Mucosa of descending colon (tissue), 3 donors: ENCODE data around the gene TTC9C. TPM values are rescaled to one million over a fixed set of nuclear protein-coding genes. Genes with fewer than 3 reads are reported as not detected.
A peak's percentile ranks its signal among the peaks of the same experiment; 100 is the strongest.
"Not testable (repeated sequence)": the region's sequence is repeated elsewhere in the genome, so short reads cannot be mapped to it uniquely, and the experiment has no call there.

ENCODE experiments used
- ATAC-seq: fragments of 200-7000 bp; cut with Tn5 transposase; one replicate; pipeline ENCODE4 v1.9.1; 2020; ENCODE audit warnings: mild to moderate bottlenecking, moderate library complexity
- DNase-seq, 3 donors: peaks; one replicate each; pipeline ENCODE4 v3.0.0-alpha.2; 2020
- H3K36me3 ChIP-seq: fragments of 200-600 bp; one replicate; pipeline ENCODE4 v1.8.0; 2021; ENCODE audit warnings: low read depth, mild to moderate bottlenecking
- H3K4me1 ChIP-seq: fragments of 200-600 bp; one replicate; pipeline ENCODE4 v1.8.0; 2021; ENCODE audit warnings: low read depth, mild to moderate bottlenecking
- H3K4me3 ChIP-seq: fragments of 200-600 bp; one replicate; pipeline ENCODE4 v1.8.0; 2021; ENCODE audit warnings: mild to moderate bottlenecking
- H3K9me3 ChIP-seq: fragments of 200-600 bp; one replicate; pipeline ENCODE4 v1.8.0; 2021; ENCODE audit warnings: mild to moderate bottlenecking
- intact Hi-C, 2 donors: fragments of 100-400 bp; cut with DNase I in 1 of 2; cut with micrococcal nuclease in 1 of 2; formaldehyde crosslinking; loops; one replicate each; pipeline versions ENCODE4 v1.11.0 to v1.11.1; 2022; cut with DNase I, micrococcal nuclease
- total RNA-seq, 3 donors: library from RNA; stranded (reverse); fragmentation: NEBNext Ultra II Directional in 2 of 3; extraction: Animal tissue kit (Norgen Biotek cat#: 25700) in 2 of 3; gene quantifications; one replicate each; pipeline versions ENCODE4 v1.2.1 to v1.2.4, GENCODE V29; 2021 to 2023
- TF ChIP-seq, protein P1 (sequence below): fragments of 200-600 bp; IDR thresholded peaks from one replicate; pipeline ENCODE4 v1.8.0; 2022; ENCODE audit warnings: antibody characterized with exemption, mild to moderate bottlenecking
- donor health status: DM: no; HTN: no; CAD: no; lungs with moderate emphysema.
- donor health status: DM: no; HTN: no; CAD: no.
- donor health status: DM: no; HTN: yes; CAD: no.

The TTC9C gene
- total RNA-seq, 3 donors from 2014 or later = 27.7 to 31.8 (median 29.3) TPM

DNA sequence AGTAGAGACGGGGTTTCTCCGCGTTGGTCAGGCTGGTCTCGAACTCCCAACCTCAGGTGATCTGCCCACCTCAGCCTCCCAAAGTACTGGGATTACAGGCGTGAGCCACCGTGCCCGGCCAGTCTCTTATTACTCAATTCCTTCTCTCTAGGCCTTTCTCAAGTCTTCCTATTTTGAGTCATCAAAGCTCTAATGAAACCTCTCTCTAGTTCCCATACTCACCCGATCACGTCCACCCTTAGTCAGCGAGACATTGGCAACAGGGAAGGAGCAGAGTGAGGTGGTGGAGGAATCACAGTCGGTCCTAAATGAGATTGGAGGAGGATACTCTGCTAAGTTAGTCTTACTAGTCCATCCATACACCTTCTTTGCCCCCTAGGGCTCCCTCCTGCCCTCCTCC lies 26.0 kb upstream of the TTC9C start:
- ATAC-seq (no peak), DNase-seq (peak in 1 of 3 donors; percentile 12)
- intact Hi-C loops = no loop called here
- no peaks in the 10 kb centered on the region for H3K9me3 ChIP-seq
- no peaks in the 10 kb centered on the region for H3K36me3 ChIP-seq
- TF ChIP-seq, protein P1, sequence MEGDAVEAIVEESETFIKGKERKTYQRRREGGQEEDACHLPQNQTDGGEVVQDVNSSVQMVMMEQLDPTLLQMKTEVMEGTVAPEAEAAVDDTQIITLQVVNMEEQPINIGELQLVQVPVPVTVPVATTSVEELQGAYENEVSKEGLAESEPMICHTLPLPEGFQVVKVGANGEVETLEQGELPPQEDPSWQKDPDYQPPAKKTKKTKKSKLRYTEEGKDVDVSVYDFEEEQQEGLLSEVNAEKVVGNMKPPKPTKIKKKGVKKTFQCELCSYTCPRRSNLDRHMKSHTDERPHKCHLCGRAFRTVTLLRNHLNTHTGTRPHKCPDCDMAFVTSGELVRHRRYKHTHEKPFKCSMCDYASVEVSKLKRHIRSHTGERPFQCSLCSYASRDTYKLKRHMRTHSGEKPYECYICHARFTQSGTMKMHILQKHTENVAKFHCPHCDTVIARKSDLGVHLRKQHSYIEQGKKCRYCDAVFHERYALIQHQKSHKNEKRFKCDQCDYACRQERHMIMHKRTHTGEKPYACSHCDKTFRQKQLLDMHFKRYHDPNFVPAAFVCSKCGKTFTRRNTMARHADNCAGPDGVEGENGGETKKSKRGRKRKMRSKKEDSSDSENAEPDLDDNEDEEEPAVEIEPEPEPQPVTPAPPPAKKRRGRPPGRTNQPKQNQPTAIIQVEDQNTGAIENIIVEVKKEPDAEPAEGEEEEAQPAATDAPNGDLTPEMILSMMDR = no peak
- peaks cover 16% of the 10 kb centered on the region for H3K4me1 ChIP-seq
- H3K4me3 ChIP-seq = no peak overlapping the region

DNA sequence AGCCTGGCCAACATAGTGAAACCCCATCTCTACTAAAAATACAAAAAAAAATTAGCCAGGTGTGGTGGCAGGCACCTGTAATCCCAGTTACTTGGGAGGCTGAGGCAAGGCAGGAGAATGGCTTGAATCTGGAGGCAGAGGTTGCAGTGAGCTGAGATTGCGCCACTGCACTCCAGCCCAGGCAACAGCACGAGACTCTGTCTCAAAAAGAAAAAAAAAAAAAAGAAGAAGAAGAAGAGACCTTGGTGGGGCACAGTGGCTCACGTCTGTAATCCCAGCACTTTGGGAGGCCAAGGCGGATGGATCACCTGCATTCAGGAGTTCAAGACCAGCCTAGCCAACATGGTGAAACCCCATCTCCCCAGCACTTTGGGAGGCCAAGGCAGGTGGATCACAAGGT lies 24.4 kb upstream of the TTC9C start:
- H3K4me3 ChIP-seq, intact Hi-C loops, ATAC-seq, H3K36me3 ChIP-seq, H3K9me3 ChIP-seq: not testable (repeated sequence)
- peaks cover 27% of the 10 kb centered on the region for H3K4me1 ChIP-seq
- peak in 2 of 3 donors; percentile 22 to 25 for DNase-seq

DNA sequence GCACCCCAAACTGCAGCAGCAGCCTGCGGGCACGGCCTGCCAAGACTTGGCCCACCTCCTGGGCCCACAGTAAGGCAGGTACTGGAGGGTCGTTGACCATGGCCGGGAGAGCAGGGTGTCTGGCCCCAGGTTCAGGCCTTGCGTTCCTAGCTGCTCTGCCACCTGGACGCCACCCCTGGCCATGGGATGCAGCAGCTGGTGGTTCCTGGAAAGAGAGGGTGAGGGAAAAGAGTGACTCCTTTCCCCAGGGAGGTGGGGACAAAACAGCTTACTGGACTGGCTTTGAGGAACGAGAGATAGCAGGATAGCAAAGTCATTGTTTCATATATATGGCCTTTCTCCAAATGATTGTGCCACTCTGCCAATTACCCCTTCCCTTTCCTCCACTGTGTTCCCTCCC lies 22.9 kb upstream of the TTC9C start:
- Histone ChIP-seq H3K9me3 (no peaks in the 10 kb centered on the region), H3K36me3 (no peaks in the 10 kb centered on the region), H3K4me3 (no peak overlapping the region), H3K4me1 (peaks cover 32% of the 10 kb centered on the region)
- TF ChIP-seq, protein P1 = no peak
- ATAC-seq = peak; percentile 3
- intact Hi-C loops = no loop called here
- DNase-seq = peak; percentile 33 to 59 (median 54)

DNA sequence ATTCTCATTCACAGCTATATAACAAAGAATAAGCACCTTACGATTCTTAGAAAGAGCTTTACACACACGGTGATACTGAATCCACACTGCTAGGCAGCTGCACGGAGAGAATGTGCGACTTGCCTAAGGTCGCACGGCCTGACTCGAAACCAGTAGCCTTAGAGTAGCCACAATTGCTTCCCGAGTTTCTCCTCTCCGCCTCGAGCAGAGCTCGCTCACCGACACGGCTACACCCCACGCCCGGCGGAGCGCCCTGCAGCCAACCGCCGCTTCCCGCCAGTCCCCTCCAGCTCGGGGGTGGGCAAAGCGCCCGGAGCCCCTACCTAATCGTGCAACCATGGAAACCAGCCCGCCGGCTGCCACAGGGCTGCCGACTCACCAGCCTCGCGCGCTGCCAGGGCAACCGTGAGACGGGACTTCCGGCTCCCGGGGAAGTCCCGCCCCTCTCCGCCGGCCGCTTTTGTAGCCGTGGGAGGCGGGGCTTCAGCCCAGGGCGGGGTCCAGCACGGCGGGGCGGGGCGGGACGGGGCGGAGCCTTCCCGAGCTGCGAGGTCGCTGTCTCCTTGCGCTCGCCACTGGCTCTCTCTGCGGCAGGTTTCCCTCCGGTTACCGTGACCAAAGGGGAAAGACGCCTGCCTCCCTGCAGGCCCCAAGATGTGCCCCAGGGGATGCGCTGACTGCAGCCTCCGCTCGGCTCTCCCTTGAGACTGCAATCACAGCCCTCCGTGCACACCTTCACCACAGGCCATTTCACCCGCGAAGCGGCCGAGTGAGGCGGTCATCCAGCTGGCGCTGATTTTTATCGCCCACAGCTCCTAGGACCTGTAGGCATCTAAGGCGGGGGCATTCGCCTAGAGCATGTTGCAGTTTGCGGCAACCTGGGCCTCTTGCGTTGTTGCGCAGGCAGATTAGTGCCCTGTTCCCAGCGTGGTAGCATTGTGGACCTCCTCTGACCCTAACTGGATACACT lies 22.1 kb upstream of the TTC9C start:
- Histone ChIP-seq H3K36me3 (no peaks in the 10 kb centered on the region), H3K4me1 (peaks cover 32% of the 10 kb centered on the region)

DNA sequence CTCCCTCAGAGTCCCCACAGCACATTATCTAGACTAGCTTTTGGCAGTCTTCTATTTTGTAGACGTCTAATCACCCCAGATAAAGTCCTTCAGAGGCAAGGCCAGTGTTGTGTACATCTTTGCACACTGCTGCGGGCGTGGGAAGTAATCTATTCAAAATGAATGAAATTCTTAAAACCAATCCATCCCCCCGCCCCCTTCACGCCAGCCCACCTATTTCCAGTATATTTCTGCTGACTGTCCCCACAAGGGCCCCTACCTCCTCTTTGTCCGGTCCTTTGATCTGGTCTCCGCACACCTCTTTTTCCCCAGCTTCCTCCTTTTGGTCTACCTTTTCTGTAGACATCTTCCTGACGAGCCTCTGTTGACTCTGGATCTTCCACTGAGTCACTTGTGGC lies 21.4 kb upstream of the TTC9C start:
- peak; percentile 34 to 50 (median 37) for DNase-seq
- Histone ChIP-seq H3K9me3 (no peaks in the 10 kb centered on the region), H3K4me1 (peaks cover 32% of the 10 kb centered on the region), H3K4me3 (no peak overlapping the region), H3K36me3 (no peaks in the 10 kb centered on the region)
- intact Hi-C loops = no loop called here
- ATAC-seq = no peak
- TF ChIP-seq, protein P1 = no peak

More for the DNA sequence above, 22.1 kb upstream of the TTC9C start:
- ATAC-seq = peak; percentile 87
- TF ChIP-seq, protein P1 = no peak
- intact Hi-C loops = no loop called here
- peak overlapping the region; percentile 47 for H3K4me3 ChIP-seq
- H3K9me3 ChIP-seq = no peaks in the 10 kb centered on the region
- DNase-seq = peak; percentile 97 to 98 (median 97)

DNA sequence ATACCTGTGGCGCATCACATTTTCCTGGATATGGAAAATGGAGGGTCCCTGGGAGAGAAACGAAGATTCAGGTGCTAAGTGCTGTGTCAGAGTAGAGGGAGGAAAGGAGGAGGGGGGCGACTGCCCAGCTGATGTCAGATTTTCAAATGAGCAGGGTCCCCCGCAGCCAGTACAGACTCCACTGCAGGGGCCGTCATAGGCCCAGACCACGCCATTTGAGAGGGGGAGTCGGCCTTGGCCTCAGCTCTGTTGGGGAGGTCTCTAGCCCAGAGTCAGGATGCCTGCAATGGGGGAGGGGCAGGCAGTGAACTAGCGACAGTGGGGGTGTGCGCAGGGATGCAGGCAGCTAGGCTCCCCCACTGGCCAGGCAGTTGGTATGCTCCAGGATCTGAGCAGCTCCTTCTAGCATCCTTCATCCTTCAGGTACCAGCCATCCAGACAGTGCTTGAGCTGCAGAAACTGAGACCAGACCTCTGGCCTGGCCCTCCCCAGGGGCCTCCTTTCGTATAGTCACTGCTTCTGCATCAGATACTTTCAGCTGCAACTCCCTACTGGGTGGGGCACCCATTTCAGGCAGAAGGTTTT lies 20.9 kb upstream of the TTC9C start, which contains the start of the genes BSCL2 and GNG3:
BSCL2 (minus strand) TSS at position 148 of the 585 bp plus-strand sequence. CDS start 229 bp downstream, outside the sequence.
GNG3 (plus strand) TSS at position 400 of the 585 bp plus-strand sequence. CDS start 620 bp downstream, outside the sequence.
- peaks cover 32% of the 10 kb centered on the region for H3K4me1 ChIP-seq
- TF ChIP-seq, protein P1 = no peak
- H3K36me3 ChIP-seq = no peaks in the 10 kb centered on the region
- DNase-seq (peak; percentile 33 to 58 (median 47)), ATAC-seq (no peak)
- H3K4me3 ChIP-seq = peak within 1 kb of the TSS; percentile 47
- intact Hi-C loops = no loop called here
- no peaks in the 10 kb centered on the region for H3K9me3 ChIP-seq
